ENCODE results near the gene LCN12. TPM values are rescaled to one million over a fixed set of nuclear protein-coding genes. Genes with fewer than 3 reads are reported as not detected.

LCN12 gene, protein sequence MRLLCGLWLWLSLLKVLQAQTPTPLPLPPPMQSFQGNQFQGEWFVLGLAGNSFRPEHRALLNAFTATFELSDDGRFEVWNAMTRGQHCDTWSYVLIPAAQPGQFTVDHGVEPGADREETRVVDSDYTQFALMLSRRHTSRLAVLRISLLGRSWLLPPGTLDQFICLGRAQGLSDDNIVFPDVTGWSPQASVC
- total RNA-seq = 1 to 10 TPM in 1 of 2 experiments, under 1 TPM in 1; 0.68 to 1.2 TPM

DNA sequence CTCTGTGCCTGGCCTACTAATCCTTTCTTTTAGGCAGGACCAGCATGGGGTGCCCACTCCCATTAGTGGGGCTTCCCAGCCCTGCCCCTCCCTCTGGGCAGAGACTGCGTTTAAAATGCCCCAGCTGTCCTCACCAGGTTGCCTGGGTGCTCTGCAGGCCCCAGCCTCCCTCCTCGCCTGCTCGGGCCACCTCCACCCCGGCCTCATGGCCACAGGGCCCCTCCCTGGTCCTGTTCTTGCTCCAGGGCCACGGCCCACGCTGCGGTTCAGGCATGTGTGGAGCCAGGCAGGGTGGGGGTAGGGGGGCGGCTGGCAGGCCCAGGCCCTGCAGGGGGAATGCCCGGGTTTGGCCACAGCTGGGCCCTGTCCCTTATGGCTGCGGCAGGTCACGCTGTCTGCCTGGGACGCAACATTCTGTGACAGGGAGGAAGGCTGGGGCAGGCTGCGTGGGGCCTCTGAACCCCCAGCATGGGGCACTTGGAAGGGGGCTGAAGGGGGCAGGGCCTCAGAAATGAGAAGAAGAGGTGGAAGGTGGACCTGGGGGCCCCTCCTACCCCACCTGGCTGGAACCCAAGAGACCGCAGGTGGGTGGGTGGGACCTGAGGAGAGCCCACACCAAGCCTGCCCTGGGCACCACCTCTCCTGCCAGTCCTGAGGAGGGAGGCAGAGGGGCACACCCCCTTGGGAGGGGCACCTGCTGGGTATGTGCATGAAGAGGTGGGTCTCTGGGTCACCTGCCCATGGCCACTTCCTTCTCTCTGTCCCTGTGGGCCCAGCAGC is at the start of gene LCN12:
Gene LCN12 (plus strand): TSS at position 733 of the 780 bp plus-strand sequence. CDS start 55 bp downstream, outside the sequence.
- Mint-ChIP-seq H3K36me3 (peaks cover 1% of the 10 kb centered on the region), H3K27me3 (no peaks in the 10 kb centered on the region), H3K4me3 (no peak within 1 kb of the TSS), H3K4me1 (peaks cover 5% of the 10 kb centered on the region), H3K9me3 (ENCODE audit: low read depth) (peaks cover 5% of the 10 kb centered on the region), H3K27ac (no peak within 1 kb of the TSS)
- ATAC-seq (no peak), DNase-seq (no peak)
- CTCF ChIA-PET = interaction anchor here (0.6 to 1.8 kb wide), 5 partner anchors 24 to 116 kb away, joined by 3 to 9 read pairs (median 4); partner anchors contain the start of gene AJM1

DNA sequence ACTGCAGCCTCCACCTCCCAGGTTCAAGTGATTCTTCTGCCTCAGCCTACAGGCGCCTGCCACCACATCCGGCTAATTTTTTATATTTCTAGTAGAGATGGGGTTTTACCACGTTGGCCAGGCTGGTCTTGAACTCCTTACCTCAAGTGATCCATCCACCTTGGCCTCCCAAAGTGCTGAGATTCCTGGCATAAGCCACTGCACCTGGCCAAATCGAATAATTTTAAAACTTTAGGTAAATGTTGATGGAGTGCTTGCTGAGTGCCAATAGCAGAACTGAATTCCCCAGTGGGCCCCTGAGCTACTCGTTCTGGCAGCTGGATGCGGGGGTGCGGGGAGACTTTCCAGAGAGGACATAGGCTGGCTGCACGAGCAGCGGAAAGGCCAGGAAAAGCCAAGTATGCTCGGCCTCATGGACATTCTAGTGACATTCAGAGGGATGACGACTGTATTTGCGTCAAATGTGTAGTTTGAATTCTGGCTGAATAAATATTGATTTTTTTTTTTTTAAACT is 49.0 kb upstream of the LCN12 start:
- H3K36me3 Mint-ChIP-seq = peaks cover 62% of the 10 kb centered on the region
- H3K4me1 Mint-ChIP-seq = peaks cover 43% of the 10 kb centered on the region
- DNase-seq = no peak
- H3K27me3 Mint-ChIP-seq = no peaks in the 10 kb centered on the region
- no peak for ATAC-seq
- H3K9me3 Mint-ChIP-seq (ENCODE audit: low read depth) = no peaks in the 10 kb centered on the region
- peak overlapping the region; percentile 90 for H3K27ac Mint-ChIP-seq
- no peak overlapping the region for H3K4me3 Mint-ChIP-seq
- CTCF ChIA-PET = interaction anchor here (0.7 to 2.3 kb wide), 8 partner anchors 22 to 132 kb away, joined by 3 to 14 read pairs (median 6); partner anchors contain the start of genes AJM1, C8G and FBXW5

DNA sequence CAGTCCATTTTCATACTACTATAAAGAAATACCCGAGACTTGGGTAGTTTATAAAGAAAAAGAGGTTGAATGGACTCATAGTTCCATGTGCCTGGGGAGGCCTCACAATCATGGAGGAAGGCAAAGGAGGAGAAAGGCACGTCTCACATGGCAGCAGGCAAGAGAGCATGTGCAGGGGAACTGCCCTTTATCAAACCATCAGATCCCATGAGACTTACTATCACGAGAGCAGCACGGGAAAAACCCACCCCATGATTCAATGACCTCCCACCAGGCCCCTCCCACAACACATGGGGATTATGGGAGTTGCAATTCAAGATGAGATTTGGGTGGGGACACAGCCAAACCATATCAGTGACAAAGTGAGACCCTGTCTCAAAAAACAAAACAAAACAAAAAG is 45.8 kb upstream of the LCN12 start:
- Mint-ChIP-seq H3K4me3 (no peak overlapping the region), H3K36me3 (peaks cover 55% of the 10 kb centered on the region), H3K4me1 (peaks cover 27% of the 10 kb centered on the region), H3K9me3 (ENCODE audit: low read depth) (no peaks in the 10 kb centered on the region), H3K27me3 (no peaks in the 10 kb centered on the region), H3K27ac (no peak overlapping the region)
- no peak for DNase-seq
- CTCF ChIA-PET = no interaction called here
- ATAC-seq = no peak

DNA sequence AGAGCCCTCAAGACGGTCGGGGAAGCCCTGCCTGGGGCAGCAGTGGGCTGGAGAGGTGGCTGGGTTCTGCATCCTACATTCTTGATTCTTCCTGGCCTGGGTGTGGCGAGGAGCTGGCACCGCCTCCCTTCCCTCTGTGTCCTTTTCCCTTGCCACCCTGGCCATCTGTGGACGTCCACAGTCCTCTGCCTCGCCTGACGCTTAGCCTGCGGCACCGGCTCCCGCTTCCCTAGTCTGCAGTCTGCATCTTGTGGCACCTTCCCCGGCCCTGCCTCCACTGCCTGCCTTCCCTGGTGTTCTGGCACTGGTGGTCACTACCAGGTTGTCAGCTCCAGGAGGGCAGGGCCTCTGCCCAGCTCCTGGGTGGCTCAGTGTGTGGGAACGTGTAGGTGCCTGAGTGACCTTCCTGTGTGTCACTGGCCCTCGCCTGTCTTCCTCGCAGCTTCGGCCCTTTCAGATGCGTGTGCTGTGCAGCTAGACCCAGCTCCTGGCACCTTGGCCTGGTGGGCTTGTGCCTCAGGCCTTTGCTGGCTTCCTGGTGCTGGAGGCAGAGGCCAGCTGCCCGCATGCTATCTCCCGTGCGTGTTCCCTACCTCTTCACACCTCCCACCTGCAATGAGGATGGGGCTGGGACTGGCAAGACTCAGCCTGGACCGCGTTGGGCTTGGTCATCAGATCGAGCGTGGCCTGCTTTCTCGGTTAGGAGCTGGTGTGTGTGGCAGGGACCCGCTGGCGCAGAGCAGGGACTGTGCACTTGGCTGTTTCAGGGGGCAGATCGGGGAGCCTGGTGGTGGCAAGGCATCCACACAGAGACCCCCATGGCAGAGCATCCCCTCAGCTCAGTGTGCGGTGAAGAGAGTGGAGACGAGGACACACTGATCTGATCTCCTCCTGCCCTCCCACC is 44.8 kb upstream of the LCN12 start:
- H3K4me3 Mint-ChIP-seq = no peak overlapping the region
- peaks cover 50% of the 10 kb centered on the region for H3K36me3 Mint-ChIP-seq
- no peak for ATAC-seq
- H3K4me1 Mint-ChIP-seq = peaks cover 17% of the 10 kb centered on the region
- no peak for DNase-seq
- CTCF ChIA-PET = no interaction called here
- H3K9me3 Mint-ChIP-seq (ENCODE audit: low read depth) = no peaks in the 10 kb centered on the region
- no peaks in the 10 kb centered on the region for H3K27me3 Mint-ChIP-seq
- no peak overlapping the region for H3K27ac Mint-ChIP-seq

DNA sequence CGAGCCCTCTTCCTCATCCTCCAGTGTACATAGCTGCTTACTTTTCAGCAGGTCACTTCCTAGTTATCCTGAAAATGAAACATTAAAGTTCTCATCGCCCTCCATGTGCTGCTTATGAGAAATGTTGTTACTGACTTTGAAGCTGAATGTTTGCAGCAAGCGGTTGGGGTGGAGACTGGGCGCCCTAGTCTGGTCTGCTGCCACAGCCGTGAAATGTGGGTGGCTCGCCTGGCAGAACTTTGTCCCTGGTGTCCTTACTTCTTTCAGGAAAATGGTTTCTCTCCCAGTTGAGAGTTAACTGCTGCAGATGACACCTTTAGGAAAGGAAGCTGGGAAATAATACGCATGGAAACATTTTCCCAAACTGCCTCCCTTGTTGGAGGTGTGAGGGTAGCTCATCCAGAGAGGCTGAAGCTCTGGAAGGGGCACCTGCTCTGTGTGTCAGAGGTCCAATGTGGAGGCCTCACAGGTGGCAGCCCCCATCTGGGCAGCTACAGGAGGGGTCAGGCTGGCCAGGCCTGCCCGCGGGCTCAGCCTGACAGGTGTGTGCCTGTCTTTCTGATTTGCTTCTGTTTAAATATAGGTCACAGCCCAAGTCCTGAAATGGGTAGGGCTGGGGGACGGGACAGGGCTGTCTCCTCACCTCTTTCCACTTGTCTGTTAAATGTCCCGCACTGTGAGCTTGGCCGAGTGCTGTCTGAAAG is 41.7 kb upstream of the LCN12 start:
- ATAC-seq (no peak), DNase-seq (no peak)
- no peaks in the 10 kb centered on the region for H3K27me3 Mint-ChIP-seq
- peaks cover 46% of the 10 kb centered on the region for H3K36me3 Mint-ChIP-seq
- peaks cover 5% of the 10 kb centered on the region for H3K4me1 Mint-ChIP-seq
- no peak overlapping the region for H3K4me3 Mint-ChIP-seq
- H3K9me3 Mint-ChIP-seq (ENCODE audit: low read depth) = no peaks in the 10 kb centered on the region
- peak overlapping the region; percentile 46 for H3K27ac Mint-ChIP-seq
- CTCF ChIA-PET = interaction anchor here (1.3 kb wide), 1 partner anchor 136 kb away, joined by 3 read pairs; no protein-coding TSS in a partner anchor

DNA sequence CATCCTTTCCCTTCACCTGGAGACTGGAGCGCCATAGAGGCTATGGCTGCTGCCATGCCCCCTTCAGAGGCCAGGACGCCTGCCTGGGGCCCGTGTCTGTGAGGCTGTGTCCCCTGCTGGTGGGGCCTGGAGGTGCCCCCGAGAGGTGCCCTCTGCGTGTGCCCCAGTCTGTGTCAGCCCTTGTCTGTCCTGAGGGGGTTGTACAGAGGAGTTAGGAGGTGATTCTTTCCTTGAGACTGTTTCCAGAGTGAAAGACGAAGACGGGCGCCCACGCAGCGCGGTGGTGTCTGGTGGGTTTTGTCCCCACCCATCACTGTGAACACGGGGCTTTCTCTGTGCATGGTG is 41.2 kb upstream of the LCN12 start:
- ATAC-seq (no peak), DNase-seq (no peak)
- no peak overlapping the region for H3K4me3 Mint-ChIP-seq
- peaks cover 47% of the 10 kb centered on the region for H3K36me3 Mint-ChIP-seq
- no peaks in the 10 kb centered on the region for H3K27me3 Mint-ChIP-seq
- peaks cover 8% of the 10 kb centered on the region for H3K4me1 Mint-ChIP-seq
- H3K27ac Mint-ChIP-seq = peak overlapping the region; percentile 46
- CTCF ChIA-PET = interaction anchor here (0.7 to 1.3 kb wide), 2 partner anchors 67 to 136 kb away, joined by 3 read pairs; no protein-coding TSS in a partner anchor
- H3K9me3 Mint-ChIP-seq (ENCODE audit: low read depth) = no peaks in the 10 kb centered on the region

DNA sequence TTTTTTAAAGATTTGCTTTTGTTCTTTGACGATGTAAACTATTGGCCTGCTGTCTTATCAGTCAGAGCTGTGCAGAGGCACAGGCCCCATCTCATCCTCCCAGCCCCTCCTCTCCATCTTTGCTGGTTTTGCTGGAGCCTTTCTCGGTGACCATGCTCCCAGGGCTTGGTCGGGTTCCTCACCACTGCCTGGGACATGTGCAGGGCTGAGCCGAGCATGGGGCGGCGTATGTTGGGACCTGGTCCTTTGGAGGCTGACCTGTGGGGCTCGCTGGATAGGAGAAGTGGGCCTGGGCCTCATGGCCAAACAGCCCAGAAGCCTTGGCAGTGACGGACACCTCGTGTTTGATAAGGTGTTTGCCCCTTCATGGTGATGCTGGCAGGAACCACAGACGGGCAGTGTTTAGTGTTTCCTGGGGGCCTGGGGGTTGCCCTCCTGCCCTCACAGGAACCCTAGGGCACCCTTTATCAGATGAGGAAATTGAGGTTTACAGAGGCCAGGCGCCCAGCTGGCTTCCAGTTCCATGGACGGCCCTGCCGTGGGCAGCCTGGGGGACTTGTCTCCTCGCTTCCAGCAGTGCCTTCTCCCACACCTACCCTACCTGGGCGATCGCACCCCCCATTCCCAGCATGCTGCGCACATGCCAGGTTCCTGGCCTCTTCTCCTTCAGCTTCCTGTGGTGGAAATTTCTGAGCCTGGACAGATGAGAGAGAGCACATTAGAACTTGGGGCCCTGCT is 38.2 kb upstream of the LCN12 start:
- Mint-ChIP-seq H3K27me3 (no peaks in the 10 kb centered on the region), H3K4me3 (no peak overlapping the region), H3K9me3 (ENCODE audit: low read depth) (no peaks in the 10 kb centered on the region), H3K36me3 (peaks cover 44% of the 10 kb centered on the region), H3K4me1 (peaks cover 15% of the 10 kb centered on the region), H3K27ac (peak overlapping the region; percentile 33)
- no peak for DNase-seq
- ATAC-seq = no peak
- CTCF ChIA-PET = interaction anchor here (1.5 kb wide), 1 partner anchor 13 kb away, joined by 6 read pairs; no protein-coding TSS in a partner anchor

DNA sequence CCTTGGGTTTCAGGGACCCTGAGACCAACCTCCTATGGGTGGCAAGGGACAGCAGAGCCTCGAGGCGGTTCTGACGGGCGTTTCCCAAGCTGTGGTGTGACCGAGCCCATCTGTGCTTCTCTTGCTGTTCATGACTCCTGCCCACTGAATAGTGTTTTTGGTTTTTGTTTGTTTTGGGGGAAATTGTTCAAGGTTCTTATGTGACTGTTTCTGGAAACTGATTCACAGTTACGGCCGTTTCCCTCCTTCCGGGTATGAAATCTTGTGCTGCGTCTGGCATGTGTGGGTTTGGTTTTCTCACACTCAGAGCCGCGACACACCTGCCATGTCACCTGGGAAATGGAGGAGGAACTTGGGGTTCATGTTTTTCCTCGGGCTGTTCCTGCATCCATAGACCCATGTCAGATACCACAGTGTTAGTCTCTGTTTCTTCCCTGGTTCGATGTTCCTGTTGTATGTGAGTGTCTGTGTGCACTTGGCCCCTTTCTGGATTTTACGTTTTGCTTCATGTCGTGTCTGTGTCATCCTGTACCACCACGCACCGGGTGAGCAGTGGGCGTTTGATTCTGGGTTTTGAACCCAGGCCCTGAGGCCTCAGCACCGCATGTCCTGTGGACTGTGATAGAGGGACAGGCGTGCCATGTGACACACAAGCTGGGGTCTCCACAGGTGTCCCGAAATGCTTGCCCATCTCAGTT is 36.3 kb upstream of the LCN12 start:
- Mint-ChIP-seq H3K9me3 (ENCODE audit: low read depth) (no peaks in the 10 kb centered on the region), H3K27me3 (no peaks in the 10 kb centered on the region), H3K36me3 (peaks cover 47% of the 10 kb centered on the region), H3K27ac (no peak overlapping the region), H3K4me1 (peaks cover 15% of the 10 kb centered on the region), H3K4me3 (no peak overlapping the region)
- ATAC-seq (no peak), DNase-seq (no peak)
- CTCF ChIA-PET = interaction anchor here (1.4 kb wide), 1 partner anchor 122 kb away, joined by 3 read pairs; no protein-coding TSS in a partner anchor

DNA sequence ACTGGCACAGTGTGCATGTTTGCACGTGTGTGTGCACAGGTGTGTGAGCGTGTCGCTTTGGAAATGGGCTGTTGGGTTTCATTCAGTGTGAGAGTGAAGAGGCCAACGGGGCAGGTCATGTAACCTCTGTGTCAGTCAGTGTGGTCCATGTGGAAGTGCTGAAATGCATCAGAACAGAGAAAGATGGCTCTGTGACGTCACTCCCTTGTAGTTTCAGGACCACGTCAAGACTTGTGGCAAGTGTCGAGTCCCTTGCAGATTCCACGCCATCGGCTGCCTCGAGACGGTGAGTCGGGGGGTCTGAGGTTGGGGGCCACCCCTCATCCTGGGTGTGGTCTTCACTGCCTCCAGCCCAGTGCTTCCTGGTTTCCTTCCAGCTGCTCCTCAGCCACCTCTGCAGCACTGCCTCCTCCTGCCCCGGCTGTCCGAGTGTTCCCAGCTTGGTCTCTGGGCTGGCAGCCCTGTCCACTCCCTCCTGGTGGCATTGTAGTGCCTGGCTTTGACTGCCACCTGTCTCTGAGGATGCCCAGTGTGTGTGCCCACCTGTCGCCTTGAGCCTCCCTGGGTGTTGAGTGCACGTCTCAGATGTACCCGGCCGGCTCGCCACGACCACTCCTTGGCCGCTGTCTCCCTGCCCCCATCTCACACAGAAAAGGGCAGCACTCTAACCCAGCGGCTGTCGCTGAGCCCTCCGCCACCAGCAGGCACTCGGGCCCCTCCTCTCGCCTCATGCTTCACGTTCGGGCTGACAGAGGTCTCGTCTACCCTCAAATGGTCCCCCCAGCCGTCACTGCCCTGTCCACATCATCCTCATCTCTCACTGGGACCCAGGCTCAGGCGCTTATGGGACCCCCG is 35.5 kb upstream of the LCN12 start:
- Mint-ChIP-seq H3K27me3 (no peaks in the 10 kb centered on the region), H3K4me3 (no peak overlapping the region), H3K9me3 (ENCODE audit: low read depth) (no peaks in the 10 kb centered on the region), H3K36me3 (peaks cover 47% of the 10 kb centered on the region), H3K4me1 (peaks cover 15% of the 10 kb centered on the region), H3K27ac (peak overlapping the region; percentile 25)
- DNase-seq = no peak
- CTCF ChIA-PET = no interaction called here
- no peak for ATAC-seq

DNA sequence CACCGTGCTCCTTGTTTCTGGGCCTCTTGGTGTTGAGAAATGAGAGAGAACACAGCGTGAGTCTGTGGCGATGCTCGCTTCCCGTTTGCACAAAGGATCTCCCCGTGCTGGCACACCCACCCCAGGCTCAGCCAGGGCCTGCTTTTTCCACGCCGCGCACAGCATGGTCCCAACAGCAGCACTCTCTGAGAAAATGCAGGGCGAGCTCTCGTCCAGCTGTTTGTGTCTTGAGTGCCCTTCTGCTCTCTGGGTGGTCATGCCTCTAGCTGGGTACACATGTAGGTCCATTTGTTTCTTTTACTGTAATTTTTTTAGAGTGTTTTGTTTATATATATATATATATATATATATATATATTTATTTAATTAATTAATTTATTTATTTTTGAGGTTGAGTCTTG is 34.2 kb upstream of the LCN12 start:
- Mint-ChIP-seq H3K27me3 (no peaks in the 10 kb centered on the region), H3K4me3 (no peak overlapping the region), H3K36me3 (peaks cover 50% of the 10 kb centered on the region), H3K9me3 (ENCODE audit: low read depth) (no peaks in the 10 kb centered on the region), H3K4me1 (peaks cover 15% of the 10 kb centered on the region), H3K27ac (no peak overlapping the region)
- DNase-seq (no peak), ATAC-seq (no peak)
- CTCF ChIA-PET = no interaction called here

DNA sequence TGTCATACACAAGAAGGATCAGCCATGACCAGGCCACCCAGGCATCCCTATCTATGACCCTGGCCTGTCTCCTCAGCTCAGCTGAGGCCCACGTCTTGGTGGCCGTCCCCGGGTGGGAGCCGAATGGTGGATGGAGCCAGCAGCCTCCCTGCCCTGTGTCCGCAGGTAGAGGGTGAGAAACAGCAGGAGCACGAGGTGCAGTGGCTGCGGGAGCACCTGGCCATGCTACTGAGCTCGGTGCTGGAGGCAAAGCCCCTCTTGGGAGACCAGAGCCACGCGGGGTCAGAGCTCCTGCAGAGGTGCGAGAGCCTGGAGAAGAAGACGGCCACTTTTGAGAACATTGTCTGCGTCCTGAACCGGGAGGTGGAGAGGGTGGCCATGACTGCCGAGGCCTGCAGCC is 32.0 kb upstream of the LCN12 start:
- no peaks in the 10 kb centered on the region for H3K9me3 Mint-ChIP-seq (ENCODE audit: low read depth)
- H3K27ac Mint-ChIP-seq = no peak overlapping the region
- peaks cover 12% of the 10 kb centered on the region for H3K4me1 Mint-ChIP-seq
- ATAC-seq (no peak), DNase-seq (no peak)
- CTCF ChIA-PET = interaction anchor here (1.3 kb wide), 1 partner anchor 24 kb away, joined by 6 read pairs; the partner anchor contains the start of gene FBXW5
- no peak overlapping the region for H3K4me3 Mint-ChIP-seq
- no peaks in the 10 kb centered on the region for H3K27me3 Mint-ChIP-seq
- H3K36me3 Mint-ChIP-seq = peaks cover 49% of the 10 kb centered on the region

Measured in activated CD8-positive, alpha-beta memory T cell treated with anti-CD3 and anti-CD28 coated beads, Interleukin-2, amount 10 ng/mL, durations not matched to agents 7 days and 5 days (primary cell).